Measurements from ENCODE around the gene MAN2A1.

DNA sequence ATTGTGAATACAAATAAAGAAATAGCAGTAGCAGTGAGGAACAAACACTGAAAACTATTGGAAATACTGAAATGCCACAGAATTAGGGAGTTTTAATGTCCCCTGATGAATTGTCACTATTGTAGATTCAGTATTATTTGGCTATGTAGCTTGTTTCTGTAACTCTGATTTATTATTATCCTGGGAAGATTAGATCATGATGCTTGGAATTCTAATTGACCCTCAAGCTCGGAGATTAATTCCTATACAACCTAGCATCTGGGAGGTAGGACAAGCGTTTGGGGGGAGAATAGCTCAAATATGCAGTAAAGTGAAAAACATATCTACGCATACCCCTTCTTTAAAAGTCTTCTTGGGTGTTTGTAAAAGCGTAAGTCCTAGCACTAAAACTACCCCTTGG lies 15.1 kb upstream of the MAN2A1 start:
- TF ChIP-seq, protein P1, sequence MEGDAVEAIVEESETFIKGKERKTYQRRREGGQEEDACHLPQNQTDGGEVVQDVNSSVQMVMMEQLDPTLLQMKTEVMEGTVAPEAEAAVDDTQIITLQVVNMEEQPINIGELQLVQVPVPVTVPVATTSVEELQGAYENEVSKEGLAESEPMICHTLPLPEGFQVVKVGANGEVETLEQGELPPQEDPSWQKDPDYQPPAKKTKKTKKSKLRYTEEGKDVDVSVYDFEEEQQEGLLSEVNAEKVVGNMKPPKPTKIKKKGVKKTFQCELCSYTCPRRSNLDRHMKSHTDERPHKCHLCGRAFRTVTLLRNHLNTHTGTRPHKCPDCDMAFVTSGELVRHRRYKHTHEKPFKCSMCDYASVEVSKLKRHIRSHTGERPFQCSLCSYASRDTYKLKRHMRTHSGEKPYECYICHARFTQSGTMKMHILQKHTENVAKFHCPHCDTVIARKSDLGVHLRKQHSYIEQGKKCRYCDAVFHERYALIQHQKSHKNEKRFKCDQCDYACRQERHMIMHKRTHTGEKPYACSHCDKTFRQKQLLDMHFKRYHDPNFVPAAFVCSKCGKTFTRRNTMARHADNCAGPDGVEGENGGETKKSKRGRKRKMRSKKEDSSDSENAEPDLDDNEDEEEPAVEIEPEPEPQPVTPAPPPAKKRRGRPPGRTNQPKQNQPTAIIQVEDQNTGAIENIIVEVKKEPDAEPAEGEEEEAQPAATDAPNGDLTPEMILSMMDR (IDR thresholded peaks at IDR 0.05; ENCODE audit: poor library complexity, severe bottlenecking) = no peak
- no peak for TF ChIP-seq EP300 (conservative IDR thresholded peaks at IDR 0.05; ENCODE audit: poor library complexity, severe bottlenecking)
- TF ChIP-seq POLR2AphosphoS5 (IDR thresholded peaks at IDR 0.05) = no peak
- TF ChIP-seq EZH2 (IDR thresholded peaks at IDR 0.05; ENCODE audit: borderline replicate concordance, insufficient read depth, low read length, poor library complexity, severe bottlenecking) = no peak
- TF ChIP-seq RAD21 (conservative IDR thresholded peaks at IDR 0.05) = no peak
- TF ChIP-seq MXI1 (conservative IDR thresholded peaks at IDR 0.05; ENCODE audit: poor library complexity, severe bottlenecking) = no peak

Data from neural cell (in vitro differentiated cells).